ENCODE data around the gene GDI1.

GDI1 gene

GRCh38 chrX:154426916-154427770, 9.8 kb upstream of the GDI1 start:
- DNase-seq (ENCODE audit: low read depth), result no peak
- H3K4me3 ChIP-seq (ENCODE audit: low read depth, low read length), result no peak overlapping the region
- no peak for TF ChIP-seq CTCF (IDR thresholded peaks at IDR 0.05; ENCODE audit: low read depth, low read length, missing control alignments)

- DNase-seq (ENCODE audit: low read depth), result peak; percentile 76
- peak within 1 kb of the TSS; percentile 77 for H3K4me3 ChIP-seq (ENCODE audit: low read depth, low read length)
- no peak for TF ChIP-seq CTCF (IDR thresholded peaks at IDR 0.05; ENCODE audit: low read depth, low read length, missing control alignments)
These were observed 8.5 kb upstream of the GDI1 start, which contains the start of gene ATP6AP1 for GRCh38 chrX:154428176-154429171. Gene ATP6AP1 (plus strand): TSS chrX:154428677. CDS start chrX:154428693, 16 bp downstream.

- TF ChIP-seq CTCF (IDR thresholded peaks at IDR 0.05; ENCODE audit: low read depth, low read length, missing control alignments), result no peak
- peak overlapping the region; percentile 77 for H3K4me3 ChIP-seq (ENCODE audit: low read depth, low read length)
- DNase-seq (ENCODE audit: low read depth), result no peak
These were observed 7.2 kb upstream of the GDI1 start for GRCh38 chrX:154429711-154430110.

- no peak for DNase-seq (ENCODE audit: low read depth)
- no peak overlapping the region for H3K4me3 ChIP-seq (ENCODE audit: low read depth, low read length)
- TF ChIP-seq CTCF (IDR thresholded peaks at IDR 0.05; ENCODE audit: low read depth, low read length, missing control alignments), result no peak
These were observed 6.5 kb upstream of the GDI1 start for GRCh38 chrX:154430479-154430878.

GRCh38 chrX:154430916-154431315, 6.0 kb upstream of the GDI1 start:
- no peak for DNase-seq (ENCODE audit: low read depth)
- no peak overlapping the region for H3K4me3 ChIP-seq (ENCODE audit: low read depth, low read length)
- TF ChIP-seq CTCF (IDR thresholded peaks at IDR 0.05; ENCODE audit: low read depth, low read length, missing control alignments), result no peak

GRCh38 chrX:154431341-154431740, 5.6 kb upstream of the GDI1 start:
- no peak overlapping the region for H3K4me3 ChIP-seq (ENCODE audit: low read depth, low read length)
- DNase-seq (ENCODE audit: low read depth), result no peak
- no peak for TF ChIP-seq CTCF (IDR thresholded peaks at IDR 0.05; ENCODE audit: low read depth, low read length, missing control alignments)

All from GM12864 (cell line).